Measurements from ENCODE around the gene FHIP2A.
"Not testable (repeated sequence)": the region's sequence is repeated elsewhere in the genome, so short reads cannot be mapped to it uniquely, and the experiment has no call there.

Gene FHIP2A

DNA sequence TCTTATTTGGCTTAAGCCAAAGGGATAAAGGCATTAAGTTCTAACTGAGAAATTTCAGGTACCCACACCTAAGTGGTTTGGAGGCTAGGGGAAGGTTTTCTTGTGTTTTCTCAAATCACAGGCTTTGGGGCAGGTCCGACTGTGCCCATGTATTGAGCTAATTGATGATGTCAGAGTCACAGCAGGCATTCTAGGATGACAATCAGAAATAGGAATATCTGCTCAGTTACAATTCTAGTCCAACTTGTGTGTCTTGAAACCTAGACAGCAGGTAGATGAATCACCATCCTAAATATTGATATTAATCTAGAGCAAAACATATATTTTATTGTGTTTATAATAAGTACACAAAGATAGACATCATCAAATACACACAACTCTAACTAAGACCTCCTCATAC is 2.3 kb upstream of the FHIP2A start:
- no peak for DNase-seq

DNA sequence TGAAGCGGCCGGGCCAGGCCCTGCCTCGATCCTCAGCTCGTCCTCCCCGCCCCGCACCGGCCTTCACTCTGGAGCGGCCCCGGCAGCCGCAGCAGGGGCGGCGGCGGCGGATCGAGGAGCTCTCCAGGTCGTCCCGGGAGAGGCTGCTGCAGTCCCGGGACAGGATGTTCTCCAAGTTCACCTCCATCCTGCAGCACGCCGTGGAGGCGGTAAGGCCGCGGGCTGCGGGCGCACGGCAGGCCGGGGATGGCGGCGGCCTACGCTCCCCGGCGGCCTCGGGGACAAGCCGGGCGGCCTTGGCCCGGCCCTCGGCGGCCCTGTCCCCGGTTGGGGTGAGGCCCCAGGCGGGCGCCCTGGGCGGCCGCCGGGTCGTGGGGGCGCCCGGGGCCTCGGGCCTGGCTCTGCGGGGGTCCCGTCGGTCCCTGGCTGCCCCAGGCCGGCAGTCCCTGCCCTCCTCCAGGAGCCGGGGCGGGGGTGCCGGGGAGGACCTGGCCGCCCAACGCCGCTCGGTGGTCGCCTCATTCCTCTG is 399 bp downstream of the FHIP2A start:
- DNase-seq, result peak; percentile 38

DNA sequence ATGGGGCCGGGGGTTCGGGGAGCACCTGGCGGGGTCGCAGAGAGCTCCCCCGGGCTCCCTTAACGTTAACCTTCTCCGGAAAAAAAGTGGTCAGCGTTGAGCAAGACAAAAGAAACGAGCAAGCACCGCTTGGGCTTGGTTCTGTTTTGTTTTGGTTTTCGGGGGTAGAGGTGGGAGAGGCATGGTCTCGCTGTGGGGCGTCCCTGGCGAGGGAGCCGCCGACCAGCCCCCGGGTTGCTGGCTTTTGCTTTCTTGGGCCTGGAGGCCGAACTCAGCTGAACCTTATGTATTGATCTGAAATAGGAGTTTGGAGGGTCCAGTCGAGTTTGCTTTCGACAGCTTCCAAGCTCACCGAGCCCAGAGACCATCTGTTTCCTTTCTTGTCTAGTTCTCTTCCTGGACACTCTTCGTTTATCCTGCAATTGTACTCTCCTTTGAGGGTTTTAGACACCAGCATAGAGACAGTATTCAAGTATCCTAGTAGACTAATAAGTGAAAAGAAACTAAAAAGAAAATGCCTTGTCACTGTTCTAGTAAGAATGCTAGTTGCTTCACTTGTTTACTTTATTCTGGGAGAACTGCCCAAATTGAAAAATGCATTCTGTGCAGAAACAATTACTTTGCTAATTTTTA is 980 bp downstream of the FHIP2A start:
- no peak for DNase-seq

DNA sequence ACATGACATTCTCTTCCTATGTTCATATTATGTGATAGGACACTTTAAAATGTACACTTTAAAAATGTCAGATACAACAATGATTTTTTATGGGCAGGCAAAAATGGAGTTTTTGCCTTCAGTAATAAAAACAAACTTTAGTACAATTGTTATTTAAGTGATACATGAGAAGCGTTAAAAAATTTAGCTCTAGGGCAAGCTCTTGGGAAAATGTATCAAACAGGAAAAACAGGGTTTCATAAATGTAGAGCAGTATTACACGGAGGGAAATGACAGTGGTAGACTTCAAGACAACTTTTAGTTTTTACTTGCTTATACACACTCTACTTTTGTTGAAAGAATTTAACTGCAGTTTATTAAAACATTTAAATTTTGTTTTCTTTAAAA is 1.5 kb downstream of the FHIP2A start:
- DNase-seq, result no peak

DNA sequence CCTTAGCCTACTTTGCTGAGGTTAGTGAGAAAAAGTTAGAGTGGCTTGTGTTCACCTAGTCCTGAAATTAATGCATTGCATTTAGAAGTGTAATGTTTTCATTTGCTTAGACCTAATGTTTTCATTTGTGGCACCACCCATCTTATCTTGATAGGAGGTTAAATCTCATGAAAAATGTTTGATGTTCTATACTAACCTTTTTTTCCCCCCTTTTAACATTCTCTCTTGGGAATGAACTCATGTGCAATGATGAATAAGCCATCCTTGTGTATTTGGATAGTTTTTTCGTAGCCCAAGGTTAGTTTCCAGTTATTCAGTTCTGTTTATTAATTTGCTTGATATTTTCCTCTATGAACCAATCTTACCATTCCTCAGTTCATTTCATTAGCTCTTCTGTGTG is 2.8 kb downstream of the FHIP2A start:
- no peak for DNase-seq

DNA sequence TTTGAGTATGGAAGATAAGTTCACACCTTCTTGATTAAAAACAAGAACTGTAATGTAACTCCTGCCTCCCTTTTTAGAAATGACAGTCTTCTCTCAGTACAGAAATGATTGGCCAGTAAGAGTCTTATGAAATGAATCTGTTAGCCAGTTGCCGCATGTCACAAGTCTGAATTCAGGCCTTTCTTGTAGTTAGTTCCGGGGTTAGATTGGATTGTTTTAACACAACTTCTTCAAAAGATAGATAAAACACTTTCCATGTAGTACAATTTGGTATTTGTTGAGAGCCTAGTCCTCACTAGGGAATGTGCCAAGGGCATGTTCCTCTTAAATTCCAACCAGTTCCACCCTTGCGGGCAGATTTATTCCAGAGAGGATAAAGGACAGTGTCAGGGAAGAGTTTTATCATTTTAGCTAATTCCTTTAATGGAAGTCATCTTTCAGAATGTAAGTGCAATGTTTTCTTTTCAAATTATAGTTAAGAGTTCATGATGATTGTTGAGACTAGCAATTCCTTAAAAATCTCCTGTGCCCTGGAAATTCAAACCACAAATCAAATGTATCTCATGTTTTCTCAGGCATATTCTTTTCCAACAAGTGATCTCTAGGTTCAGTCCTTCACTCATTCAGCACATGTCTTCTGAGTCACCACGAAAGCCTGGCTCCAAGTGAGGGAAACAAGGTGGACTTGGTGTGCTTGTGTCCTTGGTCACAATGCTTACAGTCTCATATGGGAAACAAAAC is 4.1 kb downstream of the FHIP2A start:
- no peak for DNase-seq

DNA sequence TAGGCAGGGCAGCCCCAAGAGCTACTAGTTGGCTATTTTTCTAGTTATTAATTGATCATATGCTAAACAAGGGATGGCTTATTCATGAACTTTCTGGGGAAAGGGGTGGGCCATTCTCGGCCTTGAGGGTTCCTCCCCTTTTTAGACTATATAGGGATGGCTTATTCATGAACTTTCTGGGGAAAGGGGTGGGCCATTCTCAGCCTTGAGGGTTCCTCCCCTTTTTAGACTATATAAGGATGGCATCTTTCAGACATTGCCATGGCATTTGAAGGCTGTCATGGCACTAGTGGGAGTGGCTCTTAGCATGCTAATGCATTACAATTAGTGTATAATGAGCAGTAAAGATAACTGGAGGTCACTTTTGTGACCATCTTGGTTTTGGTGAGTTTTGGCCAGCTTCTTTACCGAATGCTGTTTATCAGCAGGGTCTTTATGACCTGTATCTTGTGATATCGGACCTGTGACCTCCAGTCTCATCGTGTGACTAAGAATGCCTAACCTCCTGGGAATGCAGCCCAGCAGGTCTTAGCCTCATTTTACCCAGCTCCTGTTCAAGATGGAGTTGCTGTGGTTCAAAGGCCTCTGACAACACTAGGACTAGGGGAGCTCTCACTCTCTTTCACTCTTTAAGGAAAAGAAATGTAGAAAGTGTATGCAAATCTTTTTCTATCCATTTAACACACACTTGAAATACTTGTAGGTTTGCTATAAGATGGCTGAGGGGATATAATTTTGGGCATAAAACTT is 7.8 kb downstream of the FHIP2A start:
- DNase-seq, result no peak

DNA sequence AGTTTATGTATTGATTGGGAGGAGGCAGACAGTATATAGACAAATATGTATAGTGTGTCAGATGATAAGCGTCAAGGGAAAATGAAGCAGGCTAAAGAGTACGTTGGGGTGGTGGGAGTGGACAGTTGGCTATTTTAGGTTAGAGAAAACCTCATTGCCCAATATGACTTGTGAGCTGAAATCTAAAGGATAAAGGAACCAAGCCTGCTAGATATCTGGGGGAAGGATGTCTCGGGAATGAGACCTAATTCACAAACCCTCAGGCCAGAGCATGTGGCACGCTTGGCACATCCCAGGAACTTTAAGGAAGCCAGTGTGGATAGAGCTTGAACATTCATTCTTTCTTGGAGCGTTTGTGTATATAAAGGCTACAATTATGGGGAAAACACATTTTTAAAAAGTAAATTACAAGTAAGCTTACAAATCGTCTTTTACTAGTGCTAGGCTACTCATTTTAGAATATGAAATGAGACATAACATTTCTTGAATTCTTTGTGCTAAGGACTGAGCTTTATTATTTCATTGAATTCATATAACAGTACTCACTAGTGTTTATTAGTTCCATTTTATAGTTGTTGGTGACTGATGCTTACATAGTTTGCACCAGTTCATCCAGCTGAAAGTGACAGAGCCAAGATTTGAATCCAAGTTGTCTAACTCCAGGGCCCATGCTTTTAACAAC is 9.7 kb downstream of the FHIP2A start:
- no peak for DNase-seq

DNA sequence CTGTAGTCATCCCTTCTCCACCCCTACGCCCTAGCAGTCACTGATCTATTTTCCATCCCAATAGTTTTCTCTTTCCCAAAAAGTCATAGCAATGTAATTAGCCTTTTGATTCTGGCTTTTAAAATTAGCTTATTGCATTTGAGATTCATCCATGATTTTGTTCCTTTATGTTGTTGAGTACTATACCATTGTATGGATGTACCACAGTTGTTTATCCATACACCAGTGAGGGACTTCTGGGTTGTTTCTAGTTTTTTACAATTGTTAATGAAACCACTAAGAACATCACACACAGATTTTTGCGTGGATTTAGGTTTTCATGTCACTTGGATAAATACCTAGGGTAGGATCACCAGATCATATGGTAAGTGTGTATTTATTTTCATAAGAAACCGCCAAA is 16.1 kb downstream of the FHIP2A start:
- DNase-seq, result no peak

DNA sequence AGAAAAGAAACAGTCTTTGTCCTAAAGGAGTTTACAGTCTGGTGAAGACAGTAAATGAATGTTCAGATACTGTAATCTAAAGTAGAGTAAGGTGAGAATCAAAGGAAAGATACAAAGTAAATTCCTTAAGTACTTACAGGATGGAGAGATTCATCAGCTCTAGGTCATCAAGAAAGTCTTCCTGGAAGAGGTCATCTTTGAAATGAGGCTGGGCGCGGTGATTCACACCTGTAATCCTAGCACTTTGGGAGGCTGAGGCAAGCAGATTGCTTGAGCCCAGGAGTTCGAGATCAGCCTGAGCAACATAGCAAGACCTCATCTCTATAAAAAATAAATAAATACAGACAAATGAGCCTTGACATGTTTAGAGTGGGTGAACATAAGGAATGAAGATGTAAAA is 18.3 kb downstream of the FHIP2A start:
- DNase-seq, result no peak

DNA sequence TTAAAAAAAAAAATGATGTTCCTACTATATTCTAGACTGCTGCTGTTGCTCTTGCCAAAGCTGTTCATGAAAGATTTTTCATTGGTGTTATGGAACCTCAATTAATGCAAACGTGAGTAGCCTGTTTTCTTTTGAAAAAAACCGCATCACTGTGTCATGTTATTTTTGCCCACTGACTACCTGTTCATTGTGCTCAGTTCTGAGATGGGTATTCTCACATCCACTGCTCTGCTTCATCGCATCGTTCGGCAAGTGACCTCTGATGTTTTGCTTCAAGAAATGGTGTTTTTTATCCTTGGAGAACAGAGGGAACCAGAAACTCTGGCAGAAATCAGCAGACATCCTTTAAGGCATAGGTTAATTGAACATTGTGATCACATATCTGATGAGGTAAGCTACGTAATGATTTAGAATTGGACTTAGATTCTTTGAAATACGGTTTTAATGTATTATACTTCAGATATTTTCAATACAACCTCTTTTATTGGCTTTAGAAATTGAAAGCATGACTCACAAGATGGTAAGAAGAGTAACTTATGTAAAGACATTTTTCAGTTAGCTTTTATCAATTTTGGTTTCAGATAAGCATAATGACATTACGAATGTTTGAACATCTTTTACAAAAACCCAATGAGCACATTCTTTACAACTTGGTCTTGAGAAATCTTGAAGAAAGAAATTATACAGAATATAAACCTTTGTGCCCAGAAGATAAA is 24.6 kb downstream of the FHIP2A start:
- DNase-seq, result no peak

DNA sequence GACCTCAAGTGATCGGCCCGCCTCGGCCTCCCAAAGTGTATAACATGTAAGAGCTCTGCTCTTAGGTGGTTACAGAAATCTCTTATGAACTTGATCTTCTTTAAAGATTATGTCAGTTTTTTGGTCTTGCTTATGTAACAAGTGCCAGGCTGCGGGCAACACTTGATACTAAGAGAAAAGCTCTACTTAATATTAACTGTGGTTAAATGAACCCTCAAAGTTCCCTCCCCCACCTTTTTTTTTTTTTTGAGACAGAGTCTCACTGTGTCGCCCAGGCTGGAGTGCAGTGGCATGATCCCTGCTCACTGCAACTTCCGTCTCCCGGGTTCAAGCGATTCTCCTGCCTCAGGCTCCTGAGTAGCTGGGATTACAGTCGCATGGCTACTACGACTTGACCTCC is 25.9 kb downstream of the FHIP2A start:
- DNase-seq, result not testable (repeated sequence)

DNA sequence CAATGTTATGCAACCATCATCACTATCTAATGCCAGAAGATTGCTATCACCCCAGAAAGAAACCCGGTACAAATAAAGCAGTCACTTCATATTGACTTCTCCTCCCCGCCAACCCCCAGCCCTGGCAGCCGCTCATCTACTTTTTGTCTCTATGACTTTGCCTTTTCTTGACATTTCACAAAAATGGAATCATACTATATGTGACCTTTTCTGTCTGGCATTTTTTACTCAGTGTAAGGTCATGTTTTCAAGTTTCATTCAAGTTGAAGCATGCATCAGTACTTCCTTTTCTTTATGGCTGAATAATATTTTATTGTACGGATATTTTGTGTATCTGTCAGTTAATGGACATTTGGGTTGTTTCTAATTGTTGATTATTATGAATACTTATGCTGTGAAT is 28.1 kb downstream of the FHIP2A start:
- no peak for DNase-seq

DNA sequence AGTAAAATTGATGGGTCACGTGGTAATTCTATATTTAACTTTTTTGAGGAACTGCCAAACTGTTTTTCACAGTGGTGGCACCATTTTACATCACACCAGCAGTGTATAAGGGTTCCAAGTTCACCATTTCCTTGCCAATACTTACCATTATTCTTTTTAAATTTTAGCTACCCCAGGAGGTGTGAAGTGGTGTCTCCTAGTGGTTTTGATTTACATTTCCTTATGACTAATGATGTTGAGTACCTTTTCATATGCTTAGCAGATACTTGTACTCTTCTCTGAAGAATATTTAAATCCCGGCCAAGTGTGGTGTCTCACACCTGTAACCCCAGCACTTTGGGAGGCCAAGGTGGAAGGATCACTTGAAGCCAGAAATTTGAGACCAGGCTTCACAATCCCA is 28.5 kb downstream of the FHIP2A start:
- DNase-seq, result no peak

DNA sequence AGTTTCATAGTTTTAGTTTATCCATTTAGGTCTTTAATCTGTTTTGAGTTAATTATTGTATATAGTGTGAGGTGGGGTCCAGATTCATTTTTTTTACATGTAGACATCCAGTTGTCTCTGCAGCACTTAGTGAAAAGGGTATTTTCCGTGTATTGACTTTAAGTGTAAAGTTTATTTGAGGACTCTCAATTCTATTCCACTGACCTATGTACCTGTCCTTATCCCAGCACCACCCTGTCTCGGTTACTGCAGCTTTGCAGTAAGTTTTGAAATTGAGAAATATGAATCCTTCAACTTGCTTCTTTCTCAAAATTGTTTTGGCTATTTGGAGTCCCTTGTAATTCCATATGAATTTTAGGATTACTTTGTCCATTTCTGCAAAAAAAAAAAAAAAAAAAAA is 29.8 kb downstream of the FHIP2A start:
- DNase-seq, result no peak

DNA sequence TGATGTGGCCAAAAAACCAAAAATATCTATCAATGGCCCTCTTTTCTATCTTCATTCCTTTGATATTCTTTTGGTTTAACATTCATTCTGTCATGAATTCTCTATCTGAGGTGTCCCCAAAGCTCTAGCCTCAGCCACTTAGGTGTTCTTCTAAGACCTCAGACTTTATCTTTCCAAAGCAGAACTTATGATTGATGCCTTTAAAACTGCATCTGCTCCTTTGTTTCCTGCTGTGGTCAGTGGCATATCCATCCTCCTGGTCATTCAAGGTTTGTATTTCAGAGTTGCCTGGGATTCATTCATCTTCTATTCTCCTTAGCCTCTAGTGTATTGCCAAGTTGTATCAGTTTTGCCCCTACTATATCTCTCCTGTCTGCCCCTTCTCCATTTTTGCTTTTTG is 30.6 kb downstream of the FHIP2A start:
- DNase-seq, result no peak

DNA sequence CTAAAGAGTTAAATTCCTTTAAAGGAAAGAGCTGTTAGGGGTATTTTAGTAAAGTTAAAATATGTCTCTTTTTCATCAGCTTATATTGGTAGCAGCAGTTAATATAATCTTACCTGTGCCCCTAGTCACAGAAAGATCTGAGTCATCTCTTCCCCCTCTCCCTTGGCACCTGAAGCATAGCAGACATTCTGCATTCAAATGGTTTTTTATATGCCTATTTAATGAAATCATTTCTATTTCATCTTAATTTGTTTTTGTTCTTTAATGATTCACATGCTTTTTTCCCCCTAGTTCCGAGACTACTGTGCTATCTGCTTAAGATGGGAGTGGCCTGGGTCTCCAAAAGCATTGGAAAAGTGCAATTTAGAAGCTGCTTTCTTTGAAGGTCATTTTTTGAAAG is 33.3 kb downstream of the FHIP2A start:
- no peak for DNase-seq

DNA sequence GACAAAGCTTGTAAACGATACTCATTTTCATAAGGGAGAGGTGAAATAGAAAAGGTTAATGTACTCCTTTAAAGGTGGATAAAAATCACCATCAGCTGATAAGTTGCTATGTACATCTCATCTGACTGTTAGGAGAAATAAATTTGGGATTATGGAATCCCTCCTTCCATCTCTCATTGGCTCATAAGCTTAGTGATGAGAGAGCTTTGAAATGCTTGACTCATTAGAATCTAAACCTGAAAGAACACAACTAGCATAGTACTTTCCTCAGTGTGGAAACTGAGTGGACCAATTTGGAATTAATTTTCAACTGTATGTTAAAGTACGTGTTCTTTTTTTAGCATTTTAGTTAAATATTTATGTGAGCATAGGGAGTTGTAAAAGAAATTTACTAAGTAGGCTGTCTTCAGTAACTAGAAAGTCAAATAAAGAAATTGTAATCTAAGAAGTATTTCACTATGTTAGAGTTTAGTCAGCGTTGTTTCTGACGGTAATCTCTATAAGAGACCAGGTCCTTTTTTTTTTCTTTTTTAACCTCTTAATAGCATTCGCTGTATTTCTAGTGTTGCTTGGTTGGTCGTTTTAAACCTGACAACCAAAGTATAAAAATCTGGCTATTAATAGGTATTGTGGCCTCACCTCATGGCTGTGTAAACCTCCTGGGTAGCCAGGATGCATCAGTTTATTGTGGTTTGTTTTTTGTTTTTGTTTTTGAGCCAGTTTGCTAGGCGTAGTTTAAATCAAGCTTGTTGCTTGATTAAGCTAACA is 34.4 kb downstream of the FHIP2A start:
- no peak for DNase-seq

DNA sequence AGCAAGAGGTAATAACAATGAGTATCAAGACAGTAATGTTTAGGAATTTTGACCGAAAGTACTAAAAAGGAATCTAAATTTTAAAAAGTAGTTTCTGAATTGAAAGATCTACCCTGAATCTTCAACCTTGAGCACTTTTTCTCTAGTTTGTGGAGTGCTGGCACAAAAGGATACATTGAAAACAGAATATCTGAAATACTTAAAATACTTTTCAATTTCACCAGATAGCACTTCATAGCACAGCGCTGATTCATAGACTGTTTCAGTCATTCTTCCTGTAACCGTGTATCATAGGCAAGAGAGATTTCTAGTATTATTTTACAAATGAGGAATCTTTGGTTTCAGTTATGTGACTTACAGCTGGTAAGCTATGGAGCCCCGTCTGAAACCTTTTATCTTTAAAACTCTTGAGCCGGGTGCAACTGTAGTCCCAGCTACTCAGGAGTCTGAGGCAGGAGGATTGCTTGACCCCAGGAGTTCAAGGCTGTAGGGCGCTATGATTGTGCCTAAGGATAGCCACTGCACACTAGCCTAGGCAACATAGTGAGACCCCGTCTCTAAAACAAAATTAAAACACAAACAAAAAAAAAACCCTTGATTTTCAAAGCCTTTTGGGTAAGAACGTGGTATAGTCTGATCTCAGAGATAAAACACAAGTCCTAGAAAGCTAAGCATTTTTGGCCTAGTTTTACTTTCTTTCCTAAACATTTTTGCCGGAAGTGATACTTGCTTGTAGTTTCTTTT is 35.1 kb downstream of the FHIP2A start:
- DNase-seq, result no peak

DNA sequence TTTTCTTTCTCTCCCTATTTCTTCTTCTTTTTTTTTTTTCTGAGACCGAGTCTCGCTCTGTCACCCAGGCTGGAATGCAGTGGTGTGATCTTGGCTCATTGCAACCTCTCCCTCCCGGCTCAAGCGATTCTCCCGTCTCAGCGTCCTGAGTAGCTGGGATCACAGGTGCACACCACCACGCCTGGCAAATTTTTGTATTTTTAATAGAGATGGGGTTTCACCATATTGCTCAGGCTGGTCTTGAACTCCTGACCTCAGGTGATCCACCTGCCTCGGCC is 35.6 kb downstream of the FHIP2A start:
- DNase-seq, result not testable (repeated sequence)

DNA sequence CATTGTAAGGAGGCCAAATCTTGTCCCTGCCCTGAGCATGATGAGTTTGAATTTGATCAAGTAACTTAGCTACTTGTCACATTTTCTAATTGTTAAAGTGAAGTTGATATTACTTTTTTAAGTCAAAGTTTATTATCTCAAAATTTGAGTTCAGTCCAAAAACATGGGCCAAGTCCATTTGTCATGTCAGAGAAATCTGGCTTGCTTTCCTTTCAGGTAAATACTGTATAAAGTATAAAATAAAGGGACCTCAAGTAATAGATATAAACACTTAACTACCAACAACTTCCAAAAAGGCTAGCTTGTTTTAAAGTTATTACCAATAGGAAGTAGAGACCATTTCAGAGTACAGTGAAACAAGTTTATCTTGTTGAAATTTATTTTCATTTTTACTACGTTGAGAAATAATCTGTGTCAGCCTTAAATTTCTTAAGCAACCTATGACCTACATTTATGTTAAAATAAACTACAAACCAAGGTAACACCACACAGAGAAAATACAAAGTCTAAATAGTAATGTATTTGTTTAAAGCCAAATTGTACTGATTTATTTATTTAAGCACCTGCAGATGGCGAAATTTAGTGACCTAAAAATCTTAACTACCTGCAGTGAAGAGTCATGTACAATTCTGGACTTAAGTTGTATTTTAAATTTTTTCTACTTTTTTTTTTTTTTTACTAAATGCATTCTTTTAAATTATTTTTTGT is 36.5 kb downstream of the FHIP2A start:
- DNase-seq, result no peak

All from effector CD8-positive, alpha-beta T cell (primary cell).